AG09319 (cell line): ENCODE results near the gene MRPL36.

ENCODE experiments used
- DNase-seq: peaks from one replicate; pipeline ENCODE4 v3.0.0-alpha.2; 2010; ENCODE audit warnings: low read depth; ENCODE audit errors: extremely low read depth
- CTCF ChIP-seq: IDR thresholded peaks from 2 replicates; pipeline ENCODE4 v1.5.1; 2011; ENCODE audit warnings: low read depth, mild to moderate bottlenecking, inconsistent platforms, low read length, moderate library complexity

The MRPL36 gene

GRCh38 chr5:1824109-1824821 is 24.6 kb upstream of the MRPL36 start:
- no peak for DNase-seq
- no peak for TF ChIP-seq CTCF

- TF ChIP-seq CTCF = no peak
- no peak for DNase-seq
These were observed 23.9 kb upstream of the MRPL36 start for GRCh38 chr5:1823381-1824034.

- no peak for TF ChIP-seq CTCF
- no peak for DNase-seq
These were observed 22.2 kb upstream of the MRPL36 start for GRCh38 chr5:1821862-1822261.

- no peak for TF ChIP-seq CTCF
- DNase-seq = no peak
These were observed 21.3 kb upstream of the MRPL36 start for GRCh38 chr5:1820926-1821325.

- TF ChIP-seq CTCF = no peak
- no peak for DNase-seq
These were observed 20.7 kb upstream of the MRPL36 start for GRCh38 chr5:1820381-1820780.

GRCh38 chr5:1819458-1819857 is 19.8 kb upstream of the MRPL36 start:
- no peak for TF ChIP-seq CTCF

GRCh38 chr5:1818784-1819183 is 19.1 kb upstream of the MRPL36 start:
- TF ChIP-seq CTCF = no peak
- no peak for DNase-seq

More at GRCh38 chr5:1819458-1819857, 19.8 kb upstream of the MRPL36 start:
- no peak for DNase-seq
